ENCODE results near the gene SHCBP1.
A peak's percentile ranks its signal among the peaks of the same experiment; 100 is the strongest.

The SHCBP1 gene

GRCh38 chr16:46573834-46574159, 47.4 kb downstream of the SHCBP1 start:
- TF ChIP-seq CTCF (IDR thresholded peaks at IDR 0.05; ENCODE audit: low read length, missing control alignments), result no peak
- DNase-seq (ENCODE audit: low read depth), result no peak
- no peak overlapping the region for H3K4me3 ChIP-seq (replicated peaks; ENCODE audit: low read depth, low read length)

DNA sequence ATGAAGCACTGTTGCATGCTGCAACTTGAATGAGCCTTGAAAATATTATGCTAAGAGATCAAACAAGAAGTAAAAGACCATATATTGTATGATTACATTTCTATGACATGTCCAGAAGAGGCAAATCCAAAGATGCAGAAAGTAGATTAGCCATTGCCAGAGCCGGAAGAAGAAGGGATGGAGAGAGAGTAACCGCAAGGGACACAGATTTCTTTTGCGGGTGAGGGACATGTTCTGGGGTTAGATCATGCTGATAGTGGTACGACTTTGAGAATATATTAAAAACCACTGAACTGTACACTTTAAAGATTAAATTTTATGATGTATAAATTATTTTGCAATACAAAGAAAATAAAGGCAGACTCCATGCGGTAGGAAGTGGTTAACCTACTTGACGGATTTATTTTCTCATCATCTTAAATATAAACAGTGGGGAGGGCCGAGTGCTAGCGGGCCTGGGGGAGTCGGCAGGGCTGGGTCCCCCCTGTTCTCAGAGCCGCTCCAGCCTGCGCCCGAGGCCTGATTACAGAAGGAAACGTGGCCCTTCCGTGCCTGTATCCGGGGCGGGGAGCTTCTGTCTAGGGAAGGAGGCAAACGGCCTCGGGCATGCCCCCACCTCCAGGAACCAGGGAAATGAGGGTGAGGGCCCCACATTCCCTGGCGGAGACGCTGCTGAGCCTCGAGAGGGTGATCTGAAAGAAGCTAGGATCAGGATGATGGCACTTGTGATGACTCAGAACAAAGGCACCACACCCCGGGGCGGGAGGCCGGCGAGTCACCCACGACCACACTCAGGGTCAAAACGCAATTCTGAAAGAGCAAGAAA, 48.0 kb downstream of the SHCBP1 start:
- peak; percentile 5 for DNase-seq (ENCODE audit: low read depth)
- no peak overlapping the region for H3K4me3 ChIP-seq (replicated peaks; ENCODE audit: low read depth, low read length)
- TF ChIP-seq CTCF (IDR thresholded peaks at IDR 0.05; ENCODE audit: low read length, missing control alignments), result no peak

- DNase-seq (ENCODE audit: low read depth), result no peak
- TF ChIP-seq CTCF (IDR thresholded peaks at IDR 0.05; ENCODE audit: low read length, missing control alignments), result no peak
Measured at GRCh38 chr16:46569231-46569735, 51.9 kb downstream of the SHCBP1 start.

GRCh38 chr16:46568472-46569230, 52.5 kb downstream of the SHCBP1 start:
- no peak for DNase-seq (ENCODE audit: low read depth)
- no peak overlapping the region for H3K4me3 ChIP-seq (replicated peaks; ENCODE audit: low read depth, low read length)
- no peak for TF ChIP-seq CTCF (IDR thresholded peaks at IDR 0.05; ENCODE audit: low read length, missing control alignments)

More at GRCh38 chr16:46569231-46569735, 51.9 kb downstream of the SHCBP1 start:
- no peak overlapping the region for H3K4me3 ChIP-seq (replicated peaks; ENCODE audit: low read depth, low read length)

DNA sequence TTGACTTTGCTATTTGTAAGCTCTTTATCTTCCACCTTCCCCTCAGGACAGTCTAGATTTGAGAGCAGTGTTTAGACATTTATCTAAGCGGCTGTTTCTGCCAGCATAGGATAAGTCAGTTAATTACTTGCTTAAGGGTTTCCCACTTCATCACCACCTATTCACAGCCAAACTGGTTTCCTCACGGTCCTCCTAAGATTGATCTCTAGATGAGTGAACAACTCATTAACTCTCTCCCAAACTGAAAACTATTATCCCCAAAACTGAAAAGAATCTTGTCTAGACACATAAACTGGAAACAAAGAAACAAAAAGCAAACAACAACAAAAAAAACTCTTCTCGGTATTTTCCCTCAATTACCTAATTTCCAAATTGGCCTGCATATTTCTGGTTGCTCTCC, 58.2 kb downstream of the SHCBP1 start:
- no peak for TF ChIP-seq CTCF (IDR thresholded peaks at IDR 0.05; ENCODE audit: low read length, missing control alignments)
- H3K4me3 ChIP-seq (replicated peaks; ENCODE audit: low read depth, low read length), result no peak overlapping the region
- no peak for DNase-seq (ENCODE audit: low read depth)

GRCh38 chr16:46558018-46558417, 63.2 kb downstream of the SHCBP1 start:
- DNase-seq (ENCODE audit: low read depth), result no peak
- TF ChIP-seq CTCF (IDR thresholded peaks at IDR 0.05; ENCODE audit: low read length, missing control alignments), result no peak
- H3K4me3 ChIP-seq (replicated peaks; ENCODE audit: low read depth, low read length), result no peak overlapping the region
